A549 (cell line): ENCODE results near the gene WDFY2.
A peak's percentile ranks its signal among the peaks of the same experiment; 100 is the strongest.

ENCODE experiments used
- CHD2 ChIP-seq: fragments of 150-350 bp; IDR thresholded peaks from 2 replicates; pipeline ENCODE4 v1.6.1; 2014; ENCODE audit warnings: low read length; ENCODE audit not compliant: partially characterized antibody
- CTCF ChIP-seq: fragments of >200 bp; sonication (Bioruptor Twin); formaldehyde crosslinking; IDR thresholded peaks from 3 replicates; pipeline ENCODE4 v1.5.1; 2016
- EP300 ChIP-seq, 2 experiments: fragments of >200 bp; sonication (Bioruptor Twin); formaldehyde crosslinking; IDR thresholded peaks; 2 replicates in 1 of 2; 3 replicates in 1 of 2; pipeline ENCODE4 v1.6.1; 2016 to 2017
- PBX3 ChIP-seq: IDR thresholded peaks from 2 replicates; pipeline ENCODE4 v1.6.1; 2012
- POLR2A ChIP-seq: IDR thresholded peaks from 2 replicates; pipeline ENCODE4 v1.6.1; 2012; ENCODE audit warnings: mild to moderate bottlenecking, low read length
- ZSCAN20 ChIP-seq: fragments of 250-450 bp; sonication (Bioruptor Pico); IDR thresholded peaks from 2 replicates; pipeline ENCODE4 v1.8.0; 2022; ENCODE audit warnings: mild to moderate bottlenecking, moderate library complexity

- no peak for TF ChIP-seq POLR2A
- no peak for TF ChIP-seq CHD2
- peak; percentile 38 for TF ChIP-seq CTCF
- no peak for TF ChIP-seq EP300 (IDR thresholded peaks at IDR 0.05)
- no peak for TF ChIP-seq ZSCAN20
- TF ChIP-seq PBX3, result no peak
Measured at GRCh38 chr13:51731759-51732158, 147.5 kb downstream of the WDFY2 start.
